NCI-H1048 (cell line): ENCODE measurements around the gene SAP130.

Source experiments
- DNase-seq: peaks from one replicate; lab custom pipeline; 2025; lab: John Stamatoyannopoulos, UW

The SAP130 gene

DNA sequence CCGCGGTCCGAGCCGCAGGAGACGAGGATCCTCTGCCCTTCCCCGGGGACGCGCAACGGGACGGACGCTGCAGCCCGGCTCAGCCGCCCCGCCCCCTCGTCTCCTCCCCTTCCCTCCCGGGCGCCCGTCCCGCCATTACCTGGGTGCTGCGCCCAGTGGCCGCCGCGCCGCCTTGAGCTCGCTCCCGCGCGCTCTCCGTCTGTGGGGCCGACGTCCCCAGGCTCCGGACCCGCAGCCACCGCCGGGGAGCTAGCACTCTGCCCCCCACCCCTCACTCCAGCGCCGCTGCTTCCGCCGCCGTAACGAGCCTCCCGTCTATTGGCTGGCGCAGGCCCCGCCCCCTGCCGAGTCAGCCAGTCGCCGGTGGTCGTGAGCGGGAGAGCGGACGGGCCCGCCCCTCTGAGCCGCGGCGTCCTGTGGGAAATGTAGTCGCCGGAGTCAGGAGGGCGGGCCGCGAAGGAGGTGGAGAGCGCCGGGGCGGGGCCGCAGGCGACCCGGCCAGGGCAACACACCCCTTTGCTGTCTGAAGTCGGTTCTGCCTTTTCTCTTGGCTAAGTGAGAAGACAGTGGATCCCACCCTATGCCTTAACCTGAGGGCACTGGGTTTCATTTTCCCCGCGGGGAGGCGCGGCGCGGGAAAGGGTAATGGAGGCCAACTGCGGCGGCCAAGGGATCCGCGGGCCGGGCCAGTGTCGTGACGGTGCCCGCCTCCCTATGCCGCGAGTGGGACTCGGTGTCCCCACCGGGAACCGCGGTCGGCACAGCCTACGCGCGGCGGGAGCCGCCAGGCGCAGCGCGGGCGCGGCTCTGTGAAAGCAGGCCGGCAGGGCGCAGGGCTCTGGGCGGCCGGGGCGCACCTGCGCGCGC is at the start of gene SAP130:
Gene SAP130, minus strand, starts transcription at position 259 of the 867 bp plus-strand sequence. CDS start 1,767 bp downstream, outside the sequence.
- peak; percentile 85 for DNase-seq

DNA sequence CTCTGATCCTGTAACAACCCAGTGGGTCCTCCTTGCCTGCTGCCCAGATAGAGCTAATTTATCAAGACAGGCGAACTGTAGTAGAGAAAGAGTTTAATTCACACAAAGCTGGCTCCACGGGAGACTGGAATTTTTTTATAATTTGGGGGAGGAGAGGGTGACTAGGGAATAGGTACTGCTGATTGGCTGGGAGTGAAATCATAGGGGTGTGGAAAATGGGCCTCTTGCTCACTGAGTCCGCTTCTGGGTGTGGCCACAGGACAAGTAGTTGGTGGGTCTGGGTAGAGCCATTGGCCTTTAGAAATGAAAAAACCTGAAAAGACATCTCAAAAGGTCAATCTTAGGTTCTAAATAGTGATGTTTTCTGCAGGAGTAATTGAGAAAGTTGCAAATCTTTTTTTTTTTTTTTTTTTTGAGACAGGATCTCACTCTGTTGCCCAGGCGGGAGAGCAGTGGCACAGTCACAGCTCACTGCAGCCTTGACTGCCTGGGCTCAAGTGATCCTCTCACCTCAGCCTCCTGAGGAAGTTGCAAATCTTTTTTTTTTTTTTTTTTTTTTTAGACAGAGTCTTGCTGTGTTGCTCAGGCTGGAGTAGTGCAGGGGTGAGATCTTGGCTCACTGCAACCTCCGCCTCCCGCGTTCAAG is 48.7 kb upstream of the SAP130 start:
- no peak for DNase-seq

DNA sequence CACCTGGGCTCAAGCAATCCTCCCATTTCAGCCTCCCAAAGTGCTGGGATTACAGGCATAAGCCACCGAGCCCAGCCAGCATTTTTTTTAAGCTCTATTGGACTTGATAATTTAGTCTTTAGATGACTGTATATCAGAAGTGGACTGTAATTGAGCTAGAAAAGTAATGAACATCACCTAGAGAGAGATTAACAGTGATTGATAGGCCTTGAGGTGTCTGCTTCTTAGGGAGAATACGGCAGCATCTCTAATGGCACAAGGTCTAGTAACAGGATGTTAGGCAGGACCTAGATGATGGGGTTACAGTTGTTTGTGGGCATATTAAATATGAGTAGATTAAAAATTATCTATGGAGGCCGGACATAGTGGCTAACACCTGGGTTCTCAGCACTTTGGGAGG is 45.4 kb upstream of the SAP130 start:
- DNase-seq = no peak

DNA sequence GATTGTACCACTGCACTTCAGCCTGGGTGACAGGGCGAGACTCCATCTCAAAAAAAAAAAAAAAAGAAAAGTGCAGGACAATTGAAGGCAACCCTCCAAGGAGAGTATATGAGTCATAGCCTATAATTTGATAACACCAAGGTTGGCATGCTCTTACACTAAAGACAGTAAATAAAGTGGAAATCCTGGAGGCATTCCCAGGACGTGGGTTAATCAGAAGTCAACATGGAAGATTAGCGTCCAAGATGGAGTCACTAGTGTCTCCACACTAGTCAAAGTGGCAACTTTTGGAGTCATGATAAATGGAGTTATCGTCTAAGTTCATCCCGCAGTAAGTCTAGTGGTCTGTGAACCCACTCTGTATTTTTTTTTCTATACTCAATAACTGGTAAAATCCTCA is 41.9 kb upstream of the SAP130 start:
- no peak for DNase-seq

DNA sequence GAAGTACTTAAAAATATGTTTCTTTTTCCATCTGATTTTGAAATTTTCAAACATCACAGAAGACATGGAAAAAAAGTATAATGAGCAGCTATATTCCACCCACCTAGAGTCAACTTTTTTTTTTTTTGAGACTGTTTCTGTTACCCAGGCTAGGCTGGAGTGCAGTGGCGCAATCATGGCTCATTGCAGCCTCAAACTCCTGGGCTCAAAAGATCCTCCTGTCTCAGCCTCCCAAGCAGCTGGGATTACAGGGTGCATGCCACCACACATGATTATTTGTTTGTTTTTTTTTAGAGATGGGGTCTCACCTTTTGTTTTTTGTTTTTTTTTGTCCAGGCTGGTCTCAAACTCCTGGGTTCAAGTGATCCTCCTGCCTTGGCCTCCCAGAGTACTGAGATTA is 36.5 kb upstream of the SAP130 start:
- DNase-seq = no peak

DNA sequence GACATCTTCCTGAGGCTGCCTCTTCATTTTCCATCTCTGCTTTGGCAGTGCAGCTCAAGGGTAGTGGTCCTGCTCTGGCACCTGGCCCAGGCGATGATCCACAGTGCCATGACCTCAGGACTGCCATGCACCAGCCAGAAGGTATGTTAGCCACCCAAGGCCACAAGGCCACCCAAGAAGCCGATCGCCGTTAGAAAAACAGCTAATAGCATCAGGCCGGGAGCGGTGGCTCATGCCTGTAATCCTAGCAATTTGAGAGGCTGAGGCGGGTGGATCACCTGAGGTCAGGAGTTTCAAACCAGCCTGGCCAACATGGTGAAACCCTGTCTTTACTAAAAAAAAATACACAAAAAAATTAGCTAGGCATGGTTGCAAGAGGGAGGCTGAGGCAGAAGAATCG is 34.7 kb upstream of the SAP130 start:
- DNase-seq = no peak

DNA sequence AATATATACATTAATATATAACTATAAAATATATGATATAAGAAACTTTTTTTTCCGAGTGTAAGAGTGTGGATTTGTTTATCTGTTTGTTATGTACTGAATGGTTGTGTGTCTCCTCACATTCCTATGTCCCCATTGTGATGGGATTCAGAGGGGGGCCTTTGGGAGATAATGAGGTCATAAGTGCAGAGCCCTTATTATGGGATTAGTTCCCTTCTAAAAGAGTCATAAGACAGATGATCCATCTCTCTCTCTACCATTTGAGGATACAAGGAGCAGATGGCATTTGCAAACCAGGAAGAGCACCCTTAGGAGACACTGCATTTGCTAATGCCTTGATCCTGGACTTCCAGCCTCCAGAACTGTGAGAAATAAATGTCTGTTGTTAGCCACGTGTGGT is 30.3 kb upstream of the SAP130 start:
- no peak for DNase-seq

DNA sequence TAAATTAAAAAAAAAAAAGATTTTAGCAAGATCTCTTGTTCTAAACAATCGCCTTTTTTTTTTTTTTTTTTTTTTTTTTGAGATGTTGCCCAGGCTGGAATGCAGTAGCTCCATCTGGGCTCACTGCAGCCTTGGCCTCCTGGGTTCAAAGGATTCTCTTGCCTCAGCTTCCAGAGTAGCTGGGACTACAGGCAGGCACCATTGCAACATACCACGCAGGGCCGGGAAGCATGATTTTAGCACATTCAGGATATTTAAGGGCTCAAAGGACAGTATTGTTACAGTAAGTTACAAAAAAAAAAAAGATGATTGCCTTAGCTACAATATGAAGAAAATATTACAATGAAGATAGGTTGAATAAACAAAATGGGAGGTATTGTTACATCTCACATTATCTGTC is 29.5 kb upstream of the SAP130 start:
- no peak for DNase-seq

DNA sequence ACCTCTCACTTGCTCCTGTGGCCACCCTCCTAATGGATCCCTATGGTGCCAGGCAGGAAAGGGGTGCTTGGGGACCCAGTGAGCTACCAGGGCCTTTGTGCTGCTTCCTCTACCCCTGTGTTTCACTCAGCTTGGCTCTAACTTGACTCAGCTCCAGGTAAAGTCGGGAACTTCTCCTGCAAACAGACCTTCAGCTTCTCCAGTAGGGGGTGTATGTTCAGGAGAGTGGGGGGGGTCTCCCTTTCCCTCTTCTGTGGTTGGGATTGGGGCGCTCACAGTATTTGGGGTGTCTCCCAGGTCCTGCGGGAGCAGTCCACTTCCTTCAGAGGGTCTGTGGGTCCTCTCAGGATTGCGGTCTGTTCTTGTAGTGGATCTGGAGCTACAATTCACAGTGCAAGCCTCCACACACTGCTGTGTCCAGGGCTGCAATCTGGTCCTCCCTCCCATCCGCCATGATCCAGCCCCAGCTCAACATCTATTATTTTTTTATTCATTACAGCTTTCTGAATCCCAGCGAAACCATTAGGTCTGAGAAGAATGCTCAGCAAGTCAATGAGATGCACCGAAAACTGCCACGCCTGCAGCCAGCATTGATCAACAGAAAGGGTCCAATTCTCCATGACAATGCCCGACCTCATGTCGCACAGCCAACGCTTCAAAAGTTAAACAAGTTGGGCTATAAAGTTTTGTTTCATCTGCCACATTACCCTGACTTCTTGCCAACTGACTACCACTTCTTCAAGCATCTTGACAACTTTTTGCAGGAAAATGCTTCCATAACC is 26.4 kb upstream of the SAP130 start:
- no peak for DNase-seq

DNA sequence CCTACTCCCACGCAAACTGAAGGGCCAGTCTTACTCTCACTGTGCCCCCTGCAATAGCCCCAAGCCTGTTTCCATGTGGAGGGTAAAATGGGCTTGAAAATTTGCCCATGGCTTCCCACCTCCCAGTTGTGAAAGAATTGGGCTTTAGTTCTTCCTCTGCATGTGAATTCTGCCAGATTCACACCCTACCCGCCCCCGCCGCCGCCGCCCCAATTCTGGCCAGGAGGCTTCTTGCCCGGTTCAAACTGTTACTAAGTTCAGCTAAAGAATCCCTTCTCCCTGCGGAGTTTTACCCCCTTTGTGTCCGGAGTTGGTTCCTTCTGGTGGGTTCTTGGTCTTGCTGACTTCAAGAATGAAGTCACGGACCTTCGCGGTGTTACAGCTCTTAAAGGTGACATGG is 25.5 kb upstream of the SAP130 start:
- DNase-seq = no peak

DNA sequence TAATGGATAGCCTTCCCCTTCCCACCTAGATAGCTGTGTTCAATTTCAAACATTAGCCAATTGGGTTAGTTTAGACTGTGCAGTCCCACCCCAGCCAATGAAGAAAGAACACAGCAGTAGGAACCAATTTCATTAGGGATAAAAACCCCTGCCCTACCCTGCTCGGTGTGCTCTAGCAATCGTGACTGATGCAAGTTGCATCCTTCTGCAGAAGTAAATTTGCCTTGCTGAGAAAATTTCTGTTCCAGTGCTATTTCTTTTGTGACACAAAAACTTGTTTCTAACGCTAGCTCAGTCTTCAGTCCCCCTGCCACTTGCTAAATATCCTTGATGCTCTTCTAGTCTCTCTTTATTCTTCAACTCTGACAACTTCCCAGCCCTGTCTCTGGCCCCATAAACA is 15.2 kb upstream of the SAP130 start:
- no peak for DNase-seq

DNA sequence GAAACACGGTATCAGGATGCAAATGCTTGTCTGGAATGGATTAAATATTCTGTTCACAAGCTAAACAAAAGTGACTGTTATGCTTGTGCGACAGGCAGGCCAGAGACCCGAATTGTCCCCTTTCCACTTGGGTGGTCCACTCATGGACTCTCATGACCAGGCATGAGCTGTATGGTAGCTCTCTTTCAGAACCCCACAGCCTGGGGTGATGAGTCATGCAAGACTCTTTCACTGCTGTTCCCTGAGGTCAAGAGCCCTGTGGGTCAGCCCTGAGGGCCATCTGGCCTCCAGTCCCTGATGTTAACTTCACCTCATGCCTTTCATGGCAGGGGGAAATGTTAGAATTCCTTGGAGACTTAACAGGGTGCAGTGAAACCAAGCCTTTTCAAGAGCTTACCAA is 13.7 kb upstream of the SAP130 start:
- DNase-seq = no peak

DNA sequence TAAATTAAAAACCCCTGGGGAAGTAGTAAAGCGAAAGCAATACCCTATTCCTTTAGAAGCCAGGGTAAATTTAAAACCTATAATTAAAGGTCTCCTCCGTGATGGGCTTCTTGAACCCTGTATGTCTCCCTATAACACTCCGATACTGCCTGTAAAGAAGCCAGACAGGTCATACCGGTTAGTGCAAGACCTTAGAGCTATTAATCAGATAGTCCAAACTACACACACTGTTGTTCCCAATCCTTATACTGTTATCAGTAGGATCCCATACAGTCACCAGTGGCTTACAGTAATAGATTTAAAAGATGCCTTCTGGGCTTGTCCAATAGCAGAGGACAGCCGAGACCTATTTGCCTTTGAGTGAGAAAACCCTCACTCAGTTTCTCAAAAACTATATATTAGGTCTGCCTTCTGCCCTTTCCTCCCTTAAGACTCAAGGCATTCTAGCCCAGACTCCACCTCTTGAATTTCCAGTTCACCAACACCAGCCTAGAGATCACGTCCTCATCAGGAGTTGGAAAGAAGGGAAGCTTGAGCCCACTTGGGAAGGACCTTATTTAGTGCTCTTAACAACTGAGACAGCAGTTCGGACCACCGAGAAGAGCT is 12.4 kb upstream of the SAP130 start:
- no peak for DNase-seq

DNA sequence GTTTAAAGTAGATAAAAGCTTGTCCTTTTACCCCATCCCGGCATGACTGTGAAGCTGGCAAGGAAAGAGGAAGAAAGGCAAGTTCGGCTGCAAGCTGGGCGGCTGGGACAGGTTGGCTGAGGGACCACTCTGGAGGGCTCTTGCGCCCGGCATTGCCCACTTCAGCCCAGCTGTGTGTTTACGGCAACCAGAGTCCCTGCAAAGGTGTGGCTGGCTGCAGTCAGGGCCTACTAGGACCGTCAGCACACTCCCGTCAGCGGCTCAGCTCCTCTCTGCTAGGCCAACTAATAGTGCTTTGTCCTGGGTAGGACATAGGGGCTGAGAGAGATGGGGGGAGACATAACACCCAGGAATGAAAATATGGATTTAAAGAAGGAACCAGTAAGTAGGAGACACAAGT is 11.7 kb upstream of the SAP130 start:
- DNase-seq = no peak

DNA sequence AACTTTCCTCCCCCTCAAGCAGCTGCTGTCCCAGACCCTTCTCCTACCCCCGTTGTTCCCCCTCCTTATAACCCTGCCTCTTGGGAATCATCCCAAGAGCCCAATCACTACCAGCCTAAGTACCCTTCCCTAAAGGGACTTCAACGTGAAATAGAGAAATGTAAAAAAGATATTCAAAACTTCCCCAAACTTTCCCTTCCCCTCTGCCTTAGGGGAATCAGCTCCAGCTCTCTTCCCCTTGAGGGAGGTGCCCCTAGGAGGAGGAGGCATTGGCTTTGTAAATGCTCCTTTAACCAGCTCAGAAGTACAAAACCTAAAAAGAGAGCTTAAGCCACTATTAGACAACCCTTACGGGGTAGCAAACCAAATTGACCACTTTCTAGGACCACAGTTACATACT is 10.6 kb upstream of the SAP130 start:
- no peak for DNase-seq

DNA sequence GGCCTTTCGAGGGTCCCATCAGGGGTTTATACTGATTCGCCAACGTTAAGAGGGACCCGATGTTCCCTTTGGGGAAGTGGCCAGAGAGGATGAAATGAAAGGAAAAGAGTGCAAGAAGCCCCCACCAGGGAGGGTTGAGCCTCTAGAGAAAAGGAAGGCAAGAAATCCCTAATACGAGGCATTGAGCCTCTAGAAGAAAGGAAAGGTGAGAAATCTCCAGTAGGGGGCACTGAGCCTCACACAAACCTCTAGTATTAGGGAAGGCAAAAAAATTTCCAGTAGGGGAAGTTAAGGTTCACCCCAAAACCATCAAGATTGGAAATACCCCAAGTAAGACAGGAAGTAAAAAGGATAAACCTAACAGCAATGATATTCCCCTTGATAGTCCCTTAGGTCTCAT is 9.8 kb upstream of the SAP130 start:
- DNase-seq = no peak

DNA sequence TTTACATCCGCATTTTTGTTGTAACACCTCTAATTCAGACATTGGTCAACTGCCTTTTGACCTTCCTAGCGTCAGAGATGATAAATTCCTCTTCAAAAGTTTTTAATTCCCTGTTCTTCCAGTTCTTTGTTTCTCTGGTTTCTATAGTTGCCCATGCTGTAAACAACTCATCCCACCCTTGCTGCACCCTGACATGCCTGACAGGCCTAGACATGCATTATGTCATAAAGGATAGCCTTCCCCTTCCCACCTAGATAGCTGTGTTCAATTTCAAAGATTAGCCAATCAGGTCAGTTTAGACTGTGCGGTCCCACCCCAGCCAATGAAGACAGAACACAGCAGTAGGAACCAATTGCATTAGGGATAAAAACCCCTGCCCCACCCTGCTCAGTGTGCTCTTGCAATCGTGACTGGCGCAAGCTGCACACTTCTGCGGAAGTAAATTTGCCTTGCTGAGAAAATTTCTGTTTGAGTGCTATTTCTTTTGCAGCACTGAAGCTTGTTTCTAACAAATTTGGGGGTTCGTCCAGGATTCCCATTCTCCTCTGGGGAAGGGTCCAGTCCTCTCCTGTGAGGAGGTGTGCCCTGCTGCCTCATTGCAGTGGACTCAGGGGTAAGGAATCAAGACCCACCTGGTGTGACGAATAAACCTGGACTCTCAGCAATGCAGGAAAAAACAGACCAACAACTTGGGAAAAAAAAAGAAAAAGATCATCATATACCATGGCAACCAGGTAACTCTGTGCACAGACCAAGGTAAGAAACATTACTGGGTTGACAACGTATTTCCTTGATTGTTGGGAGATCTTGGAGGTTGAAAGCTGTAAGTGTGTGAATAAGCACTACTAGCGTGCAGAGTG is 9.1 kb upstream of the SAP130 start:
- DNase-seq = no peak

DNA sequence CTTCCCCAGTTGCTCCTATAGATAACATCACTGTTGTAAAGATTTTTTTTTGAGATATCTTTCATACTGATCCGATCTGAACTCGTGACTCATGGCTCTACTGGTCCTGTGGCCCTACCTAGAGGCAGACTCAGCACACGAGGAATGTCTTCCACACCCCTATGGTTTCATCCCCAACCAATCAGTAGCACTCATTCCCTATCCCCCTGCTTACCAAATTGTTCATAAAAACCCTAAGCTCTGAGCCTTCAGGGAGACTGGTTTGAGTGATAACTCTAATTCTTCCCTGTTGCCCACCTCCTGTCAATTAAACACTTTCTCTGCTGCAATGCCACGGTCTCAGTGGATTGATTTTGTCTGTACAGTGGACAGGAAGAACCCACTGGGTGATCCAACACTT is 4.2 kb upstream of the SAP130 start:
- DNase-seq = no peak

DNA sequence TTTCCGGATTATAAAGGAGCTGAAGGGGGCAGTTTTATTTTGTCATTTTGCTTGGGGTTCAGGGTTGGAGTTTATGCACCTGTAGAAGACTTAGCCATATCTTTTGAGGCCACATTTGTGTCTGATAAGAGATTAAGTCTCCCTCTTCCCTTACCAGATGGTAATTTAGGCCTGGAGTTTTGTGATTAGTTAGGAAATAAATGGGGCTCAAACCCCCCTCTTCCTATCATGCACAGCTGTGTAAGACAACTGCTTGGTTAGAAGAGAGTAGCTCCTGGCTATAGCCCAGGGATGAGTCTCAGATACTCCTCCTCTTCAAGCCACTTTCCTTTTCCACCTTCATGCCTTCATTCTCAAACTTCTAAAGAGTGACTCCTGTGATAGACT is 802 bp upstream of the SAP130 start:
- DNase-seq = no peak

DNA sequence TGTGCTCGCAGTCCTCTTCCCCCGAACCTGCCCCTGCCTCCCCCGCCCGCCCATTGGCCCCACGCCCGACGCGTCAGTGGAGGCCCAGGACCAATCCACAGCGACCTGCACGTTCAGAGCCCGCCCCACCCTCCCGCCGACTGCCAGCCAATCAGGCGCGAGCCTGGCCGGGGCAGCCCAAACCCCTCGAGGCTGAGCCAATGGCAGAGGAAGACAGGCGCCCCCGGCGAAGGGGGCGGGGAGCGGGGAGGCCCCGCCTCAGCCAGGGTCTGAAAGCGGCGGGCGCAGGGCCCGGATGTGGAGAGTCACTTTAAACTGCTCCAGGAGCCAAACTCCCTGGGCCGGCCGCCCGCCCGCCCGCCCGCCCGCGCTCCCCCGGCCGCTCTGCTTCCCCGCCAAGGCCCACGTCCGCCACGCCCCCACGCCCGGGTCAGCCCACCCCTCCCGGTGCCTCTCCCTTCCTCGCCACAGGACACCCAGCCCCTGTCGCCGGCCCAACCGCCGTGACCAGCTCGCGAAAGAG is 520 bp downstream of the SAP130 start:
- peak; percentile 90 for DNase-seq
